Lower leg skin (tissue), 4 donors: ENCODE data around the gene CCL27. TPM values are rescaled to one million over a fixed set of nuclear protein-coding genes. Genes with fewer than 3 reads are reported as not detected.

Source experiments
- DNase-seq, 2 donors: peaks; one replicate each; pipeline ENCODE4 v3.0.0-alpha.2; 2019; ENCODE audit warnings: low spot score in 2 of 2
- H3K4me3 ChIP-seq: fragments of 200-600 bp; sonication (generic); 2 replicates; pipeline ENCODE4 v1.5.1; 2017; ENCODE audit warnings: mild to moderate bottlenecking, low read depth; ENCODE audit not compliant: poor library complexity, severe bottlenecking
- CTCF ChIP-seq, 3 donors: fragments of 450-650 bp; IDR thresholded peaks; one replicate each; pipeline ENCODE4 v1.5.1; 2016; ENCODE audit warnings: antibody characterized with exemption in 3 of 3, mild to moderate bottlenecking in 3 of 3, moderate library complexity in 2 of 3
- POLR2A ChIP-seq, 2 donors: fragments of 450-650 bp; IDR thresholded peaks; one replicate each; pipeline ENCODE4 v1.6.1; 2016 to 2017; ENCODE audit warnings: antibody characterized with exemption in 2 of 2, mild to moderate bottlenecking in 1 of 2, moderate library complexity in 1 of 2
- WGBS, 2 donors: methylation state at CpG; one replicate each; pipeline ENCODE4 v1.1.5; 2018; 5-methylcytosine and 5-hydroxymethylcytosine counted together
- intact Hi-C: fragments of 100-400 bp; cut with DNase I; formaldehyde crosslinking; loops from one replicate; pipeline ENCODE4 v1.15.0; 2023; ENCODE audit warnings: low total_unique reads
- total RNA-seq, 4 donors: library from RNA; depleted of rRNA; stranded (reverse); fragments of >200 nt; gene quantifications; one replicate each; pipeline ENCODE4 v1.1.0, GENCODE V29; 2016

The CCL27 gene
- total RNA-seq, 4 donors from 2014 or later: 199 to 301 (median 241) TPM

- DNase-seq: no peak
- intact Hi-C loops: loop anchor here (10.0 kb wide), 1 partner anchor 74 kb away; no protein-coding TSS in a partner anchor
- no peak overlapping the region for H3K4me3 ChIP-seq
- 41 to 42% methylated on average over 5 of the region's 5 CpGs for WGBS, 2 donors
- TF ChIP-seq POLR2A (IDR thresholded peaks at IDR 0.05) (no peak), CTCF (IDR thresholded peaks at IDR 0.05) (no peak)
Measured at GRCh38 chr9:34630402-34631154, 31.9 kb downstream of the CCL27 start.

- H3K4me3 ChIP-seq: no peak overlapping the region
- no peak for DNase-seq
- intact Hi-C loops: no loop called here
- WGBS, 2 donors: 28 to 40% methylated on average over 4 to 5 of the region's 5 CpGs
- no peak for TF ChIP-seq CTCF (IDR thresholded peaks at IDR 0.05)
Measured at GRCh38 chr9:34629491-34629808, 33.0 kb downstream of the CCL27 start.

- WGBS, 2 donors: 2% methylated on average over 34 to 60 of the region's 69 CpGs
- no peak for DNase-seq
- H3K4me3 ChIP-seq: no peak within 1 kb of the TSS
- intact Hi-C loops: no loop called here
- TF ChIP-seq POLR2A (IDR thresholded peaks at IDR 0.05): no peak
- no peak for TF ChIP-seq CTCF (IDR thresholded peaks at IDR 0.05)
Measured at GRCh38 chr9:34628656-34629490, 33.6 kb downstream of the CCL27 start, which contains the start of gene ARID3C. Gene ARID3C (minus strand): TSS chr9:34629066. CDS start chr9:34628014, 1,052 bp downstream.

- intact Hi-C loops: no loop called here
- TF ChIP-seq POLR2A (IDR thresholded peaks at IDR 0.05) (no peak), CTCF (IDR thresholded peaks at IDR 0.05) (no peak)
- no peak overlapping the region for H3K4me3 ChIP-seq
- DNase-seq: no peak
- 49 to 51% methylated on average over 19 to 20 of the region's 20 CpGs for WGBS, 2 donors
Measured at GRCh38 chr9:34627716-34628655, 34.5 kb downstream of the CCL27 start.

- 75 to 82% methylated on average over 3 of the region's 3 CpGs for WGBS, 2 donors
- TF ChIP-seq POLR2A (IDR thresholded peaks at IDR 0.05) (no peak), CTCF (IDR thresholded peaks at IDR 0.05) (no peak)
- no peak for DNase-seq
- H3K4me3 ChIP-seq: no peak overlapping the region
- intact Hi-C loops: no loop called here
Measured at GRCh38 chr9:34625186-34625486, 37.3 kb downstream of the CCL27 start.
